ENCODE measurements around the gene RPGR. TPM values are rescaled to one million over a fixed set of nuclear protein-coding genes. Genes with fewer than 3 reads are reported as not detected.

Gene RPGR
- polyA plus RNA-seq, 3 donors: 4.3 to 10.9 (median 5.1) TPM

DNA sequence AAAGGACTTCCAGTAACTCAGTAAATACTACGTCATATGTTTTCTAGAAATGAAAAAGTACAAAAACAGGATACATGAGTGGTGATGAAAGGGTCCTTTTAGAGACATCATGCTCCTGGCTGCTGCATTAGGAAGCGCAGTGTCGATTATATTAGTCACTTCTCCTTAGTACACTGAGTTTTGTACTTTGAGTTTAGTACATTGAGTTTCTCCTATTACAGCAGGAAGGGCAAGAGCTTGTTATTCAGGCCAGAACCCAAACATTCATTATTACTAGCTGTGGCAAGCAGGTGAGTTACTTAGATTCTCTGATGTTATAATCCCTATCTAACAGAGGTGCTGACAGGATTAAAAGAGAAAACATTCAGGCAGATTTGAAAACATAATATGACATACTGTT lies 21.3 kb downstream of the RPGR start:
- H3K36me3 Mint-ChIP-seq: peaks cover 12 to 14% of the 10 kb centered on the region in 2 donors
- intact Hi-C loops (cut with micrococcal nuclease): no loop called here
- Histone ChIP-seq H3K27ac (ENCODE audit: low read depth in 1 of 2, low read length in 2 of 2) (no peak overlapping the region), H2AFZ (ENCODE audit: insufficient read depth, low read depth, low read length, poor library complexity, severe bottlenecking) (no peak overlapping the region), H3K9ac (ENCODE audit: insufficient read depth, low read length, poor library complexity, severe bottlenecking) (no peak overlapping the region), H3K9me3 (replicated peaks in 1 of 2; ENCODE audit: control insufficient read depth in 1 of 2, insufficient read depth in 1 of 2, low read length in 2 of 2) (no peaks in the 10 kb centered on the region), H3K36me3 (replicated peaks in 1 of 2; ENCODE audit: control insufficient read depth in 1 of 2, insufficient read depth in 2 of 2, low read length in 2 of 2) (peaks cover 0 to 23% of the 10 kb centered on the region in 2 donors), H4K20me1 (ENCODE audit: insufficient read depth, low read length) (no peaks in the 10 kb centered on the region), H3K4me2 (replicated peaks; ENCODE audit: extremely low read depth, low read length, poor library complexity, severe bottlenecking) (no peak overlapping the region), H3K79me2 (ENCODE audit: insufficient read depth, low read length) (no peaks in the 10 kb centered on the region), H3K4me1 (ENCODE audit: control insufficient read depth in 1 of 2, insufficient read depth in 2 of 2, low read length in 2 of 2) (no peaks in the 10 kb centered on the region), H3K4me3 (replicated peaks in 1 of 3; ENCODE audit: low read depth in 2 of 3, low read length in 3 of 3) (no peak overlapping the region), H3K27me3 (ENCODE audit: control insufficient read depth in 2 of 2, insufficient read depth in 2 of 2, low read length in 2 of 2) (no peaks in the 10 kb centered on the region)
- no peaks in the 10 kb centered on the region for H3K4me1 Mint-ChIP-seq
- H3K4me3 Mint-ChIP-seq: no peak overlapping the region
- DNase-seq: no peak
- no peaks in the 10 kb centered on the region for H3K9me3 Mint-ChIP-seq
- peaks cover 0 to 2% (median 0%) of the 10 kb centered on the region in 3 donors for H3K27me3 Mint-ChIP-seq (ENCODE audit: low read depth in 3 of 3)
- no CpG with 5 or more reads among the region's 3 CpGs for WGBS (ENCODE audit: insufficient coverage)
- H3K27ac Mint-ChIP-seq: no peak overlapping the region
- TF ChIP-seq, protein P1, sequence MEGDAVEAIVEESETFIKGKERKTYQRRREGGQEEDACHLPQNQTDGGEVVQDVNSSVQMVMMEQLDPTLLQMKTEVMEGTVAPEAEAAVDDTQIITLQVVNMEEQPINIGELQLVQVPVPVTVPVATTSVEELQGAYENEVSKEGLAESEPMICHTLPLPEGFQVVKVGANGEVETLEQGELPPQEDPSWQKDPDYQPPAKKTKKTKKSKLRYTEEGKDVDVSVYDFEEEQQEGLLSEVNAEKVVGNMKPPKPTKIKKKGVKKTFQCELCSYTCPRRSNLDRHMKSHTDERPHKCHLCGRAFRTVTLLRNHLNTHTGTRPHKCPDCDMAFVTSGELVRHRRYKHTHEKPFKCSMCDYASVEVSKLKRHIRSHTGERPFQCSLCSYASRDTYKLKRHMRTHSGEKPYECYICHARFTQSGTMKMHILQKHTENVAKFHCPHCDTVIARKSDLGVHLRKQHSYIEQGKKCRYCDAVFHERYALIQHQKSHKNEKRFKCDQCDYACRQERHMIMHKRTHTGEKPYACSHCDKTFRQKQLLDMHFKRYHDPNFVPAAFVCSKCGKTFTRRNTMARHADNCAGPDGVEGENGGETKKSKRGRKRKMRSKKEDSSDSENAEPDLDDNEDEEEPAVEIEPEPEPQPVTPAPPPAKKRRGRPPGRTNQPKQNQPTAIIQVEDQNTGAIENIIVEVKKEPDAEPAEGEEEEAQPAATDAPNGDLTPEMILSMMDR (IDR thresholded peaks at IDR 0.05): no peak

DNA sequence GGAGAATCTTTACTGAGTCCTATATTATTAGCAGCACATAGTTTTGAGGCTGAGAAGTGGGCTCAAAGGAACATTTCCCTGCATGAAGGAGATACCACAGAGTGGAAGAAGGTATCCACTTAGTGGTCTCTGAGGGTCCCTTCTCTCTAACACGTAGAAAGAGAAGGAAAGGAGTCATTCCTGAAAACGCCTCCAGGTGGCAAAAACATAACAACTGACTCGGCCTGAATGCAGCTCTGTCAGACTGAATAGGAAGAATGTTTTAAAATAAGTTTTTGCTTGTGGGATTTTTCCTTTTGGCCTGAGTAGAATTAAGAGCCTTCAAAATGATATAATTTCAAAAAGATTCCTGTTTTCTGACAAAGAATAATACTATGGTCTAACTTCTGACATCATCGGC lies 23.3 kb downstream of the RPGR start:
- no peak overlapping the region for H3K4me2 ChIP-seq (replicated peaks; ENCODE audit: extremely low read depth, low read length, poor library complexity, severe bottlenecking)
- intact Hi-C loops (cut with micrococcal nuclease): no loop called here
- H4K20me1 ChIP-seq (ENCODE audit: insufficient read depth, low read length): no peaks in the 10 kb centered on the region
- H3K36me3 ChIP-seq (replicated peaks in 1 of 2; ENCODE audit: control insufficient read depth in 1 of 2, insufficient read depth in 2 of 2, low read length in 2 of 2): peaks cover 6 to 19% of the 10 kb centered on the region in 2 donors
- no peaks in the 10 kb centered on the region for H3K9me3 ChIP-seq (replicated peaks in 1 of 2; ENCODE audit: control insufficient read depth in 1 of 2, insufficient read depth in 1 of 2, low read length in 2 of 2)
- H3K27ac Mint-ChIP-seq: no peak overlapping the region
- H3K79me2 ChIP-seq (ENCODE audit: insufficient read depth, low read length): no peaks in the 10 kb centered on the region
- H3K27me3 Mint-ChIP-seq (ENCODE audit: low read depth in 3 of 3): no peaks in the 10 kb centered on the region
- H3K4me3 ChIP-seq (replicated peaks in 1 of 3; ENCODE audit: low read depth in 2 of 3, low read length in 3 of 3): no peak overlapping the region
- peaks cover 9 to 12% of the 10 kb centered on the region in 2 donors for H3K36me3 Mint-ChIP-seq
- no peaks in the 10 kb centered on the region for H3K4me1 ChIP-seq (ENCODE audit: control insufficient read depth in 1 of 2, insufficient read depth in 2 of 2, low read length in 2 of 2)
- H3K9ac ChIP-seq (ENCODE audit: insufficient read depth, low read length, poor library complexity, severe bottlenecking): no peak overlapping the region
- DNase-seq: no peak
- TF ChIP-seq, protein P1 (IDR thresholded peaks at IDR 0.05): no peak
- H3K4me1 Mint-ChIP-seq: no peaks in the 10 kb centered on the region
- H3K9me3 Mint-ChIP-seq: no peaks in the 10 kb centered on the region
- H2AFZ ChIP-seq (ENCODE audit: insufficient read depth, low read depth, low read length, poor library complexity, severe bottlenecking): no peak overlapping the region
- no peaks in the 10 kb centered on the region for H3K27me3 ChIP-seq (ENCODE audit: control insufficient read depth in 2 of 2, insufficient read depth in 2 of 2, low read length in 2 of 2)
- no peak overlapping the region for H3K4me3 Mint-ChIP-seq
- WGBS (ENCODE audit: insufficient coverage): no CpG with 5 or more reads among the region's 4 CpGs
- no peak overlapping the region for H3K27ac ChIP-seq (ENCODE audit: low read depth in 1 of 2, low read length in 2 of 2)

Measured in CD14-positive monocyte (primary cell).